GM23338 (cell line): ENCODE data around the gene TTBK2. TPM values are rescaled to one million over a fixed set of nuclear protein-coding genes. Genes with fewer than 3 reads are reported as not detected.

Source experiments
- ATAC-seq: fragments of 200-7000 bp; cut with Tn5 transposase; 3 replicates; pipeline ENCODE4 v1.9.1; 2020
- DNase-seq: peaks from one replicate; pipeline ENCODE4 v3.0.0-alpha.2; 2015; ENCODE audit warnings: low spot score
- H2AFZ ChIP-seq: fragments of 200-600 bp; sonication (generic); 2 replicates; pipeline ENCODE4 v1.8.0; 2016; ENCODE audit warnings: antibody characterized with exemption, mild to moderate bottlenecking, moderate library complexity
- H3F3A ChIP-seq: fragments of 200-600 bp; sonication (generic); replicated peaks from 2 replicates; pipeline ENCODE4 v1.8.0; 2017; ENCODE audit warnings: antibody characterized with exemption, mixed run types, low read depth
- H3K27ac ChIP-seq: fragments of 200-600 bp; sonication (generic); 2 replicates; pipeline ENCODE4 v1.6.1; 2016; ENCODE audit warnings: low read depth
- H3K27me3 ChIP-seq: fragments of 200-600 bp; sonication (generic); 2 replicates; pipeline ENCODE4 v1.8.0; 2016; ENCODE audit warnings: mild to moderate bottlenecking, mixed run types, moderate library complexity; ENCODE audit not compliant: insufficient read depth
- H3K36me3 ChIP-seq: fragments of 200-600 bp; sonication (generic); 2 replicates; pipeline ENCODE4 v1.8.0; 2016; ENCODE audit warnings: mild to moderate bottlenecking; ENCODE audit not compliant: insufficient read depth
- H3K4me1 ChIP-seq: fragments of 200-600 bp; sonication (generic); 2 replicates; pipeline ENCODE4 v1.8.0; 2016; ENCODE audit warnings: mild to moderate bottlenecking, moderate library complexity; ENCODE audit not compliant: insufficient read depth
- H3K4me2 ChIP-seq: fragments of 200-600 bp; sonication (generic); 2 replicates; pipeline ENCODE4 v1.7.1; 2017; ENCODE audit warnings: mixed run types
- H3K4me3 ChIP-seq: fragments of 200-600 bp; sonication (generic); 2 replicates; pipeline ENCODE4 v1.6.1; 2016; ENCODE audit warnings: mixed run types
- H3K79me2 ChIP-seq: fragments of 200-600 bp; sonication (generic); replicated peaks from 2 replicates; pipeline ENCODE4 v1.8.0; 2017; ENCODE audit warnings: mild to moderate bottlenecking; ENCODE audit not compliant: insufficient read depth
- H3K9me2 ChIP-seq: fragments of 200-600 bp; sonication (generic); 2 replicates; pipeline ENCODE4 v1.8.0; 2017; ENCODE audit not compliant: insufficient read depth
- H4K20me1 ChIP-seq: fragments of 200-600 bp; sonication (generic); replicated peaks from 2 replicates; pipeline ENCODE4 v1.8.0; 2017; ENCODE audit warnings: mild to moderate bottlenecking; ENCODE audit not compliant: insufficient read depth
- H3K27ac Mint-ChIP-seq: 2 replicates; pipeline ENCODE4 v1.8.0; 2020; ENCODE audit warnings: inconsistent platforms, mild to moderate bottlenecking, moderate library complexity, mixed read lengths
- H3K27me3 Mint-ChIP-seq: 3 replicates; pipeline ENCODE4 v1.8.0; 2022; ENCODE audit warnings: low read depth, mild to moderate bottlenecking, moderate library complexity, mixed read lengths, inconsistent platforms; ENCODE audit not compliant: insufficient read depth, poor library complexity
- H3K36me3 Mint-ChIP-seq: 3 replicates; pipeline ENCODE4 v1.8.0; 2021; ENCODE audit warnings: low read depth, mild to moderate bottlenecking, inconsistent platforms, moderate library complexity, mixed read lengths
- H3K4me1 Mint-ChIP-seq: 3 replicates; pipeline ENCODE4 v1.8.0; 2020; ENCODE audit warnings: mild to moderate bottlenecking, inconsistent platforms, mixed read lengths
- H3K4me3 Mint-ChIP-seq: 3 replicates; pipeline ENCODE4 v1.8.0; 2021; ENCODE audit warnings: moderate library complexity, mild to moderate bottlenecking, inconsistent platforms, mixed read lengths
- H3K9me3 Mint-ChIP-seq: 3 replicates; pipeline ENCODE4 v1.8.0; 2020; ENCODE audit warnings: moderate library complexity, mild to moderate bottlenecking, inconsistent platforms, mixed read lengths
- CREB1 ChIP-seq: fragments of 250-450 bp; sonication (Bioruptor Pico); IDR thresholded peaks from 2 replicates; pipeline ENCODE4 v1.5.0; 2020; ENCODE audit warnings: low read depth, mild to moderate bottlenecking, moderate library complexity
- CTCF ChIP-seq, 2 experiments: fragments of 200-600 bp in 1 of 2; sonication (generic) in 1 of 2; conservative IDR thresholded peaks; 2 replicates each; pipeline versions ENCODE4 v1.5.1 to v1.6.1; 2016 to 2017; ENCODE audit warnings: antibody characterized with exemption in 2 of 2, low read depth in 2 of 2, mild to moderate bottlenecking in 2 of 2, moderate library complexity in 1 of 2
- POLR2AphosphoS5 ChIP-seq: IDR thresholded peaks from 2 replicates; pipeline ENCODE4 v1.6.1; 2016; ENCODE audit warnings: antibody characterized with exemption, low read depth
- STAT1 ChIP-seq: IDR thresholded peaks from one replicate; pipeline ENCODE4 v1.6.1; 2016; ENCODE audit warnings: antibody characterized with exemption; ENCODE audit not compliant: unreplicated experiment
- ZNF114 ChIP-seq: fragments of 250-450 bp; sonication (Bioruptor Pico); IDR thresholded peaks from 2 replicates; pipeline ENCODE4 v1.5.0; 2020; ENCODE audit warnings: mild to moderate bottlenecking, moderate library complexity
- ZNF331 ChIP-seq: fragments of 250-450 bp; sonication (Bioruptor Pico); IDR thresholded peaks from 2 replicates; pipeline ENCODE4 v1.5.0; 2020; ENCODE audit warnings: low read depth, mild to moderate bottlenecking, moderate library complexity
- polyA plus RNA-seq: library from polyadenylated mRNA; unstranded; fragments of >200 nt; fragmentation: Nextera tagmentation; extraction: Ambion mirVana; gene quantifications from 2 replicates; pipeline ENCODE4 v1.2.1, GENCODE V29; 2016
- total RNA-seq: library from RNA; depleted of rRNA; stranded (reverse); fragments of >200 nt; shearing (Covaris generic); gene quantifications from 2 replicates; pipeline ENCODE4 v1.2.3, GENCODE V29; 2014
- TF ChIP-seq, protein P1 (sequence below): fragments of 250-450 bp; sonication (Bioruptor Pico); IDR thresholded peaks from 2 replicates; pipeline ENCODE4 v1.5.0; 2020; ENCODE audit warnings: mild to moderate bottlenecking, moderate library complexity
- TF ChIP-seq, protein P2 (sequence below): IDR thresholded peaks from 2 replicates; pipeline ENCODE4 v1.6.1; 2016; ENCODE audit warnings: antibody characterized with exemption

TTBK2 gene
- total and polyA plus RNA-seq, 2 experiments from 2014 or later: 5.8 to 15.9 TPM

GRCh38 chr15:42733027-42733426 is 187.6 kb downstream of the TTBK2 start:
- Histone ChIP-seq H3K9me2 (no peaks in the 10 kb centered on the region), H2AFZ (no peak overlapping the region), H3F3A (0 out of 2 replicates have a peak, but pooled peaks cover 4% of the 10 kb centered on the region), H3K36me3 (peaks cover 19% of the 10 kb centered on the region), H3K4me1 (peaks cover 6% of the 10 kb centered on the region; the same call in 1 of the 2 replicates), H3K27ac (no peak overlapping the region), H3K4me3 (no peak overlapping the region), H3K79me2 (0 out of 2 replicates have a peak, but pooled peaks cover 3% of the 10 kb centered on the region), H3K4me2 (no peak overlapping the region), H3K27me3 (no peaks in the 10 kb centered on the region), H4K20me1 (no peaks in the 10 kb centered on the region; the same call in none of the 2 replicates)
- no peak for ATAC-seq
- Mint-ChIP-seq H3K9me3 (no peaks in the 10 kb centered on the region), H3K27ac (no peak overlapping the region), H3K27me3 (peaks cover 6% of the 10 kb centered on the region), H3K4me3 (no peak overlapping the region), H3K36me3 (peaks cover 57% of the 10 kb centered on the region), H3K4me1 (peaks cover 29% of the 10 kb centered on the region)
- no peak for DNase-seq
- TF ChIP-seq CTCF (conservative IDR thresholded peaks at IDR 0.05; ENCODE audit: low read depth in 2 of 2) (no peak), ZNF331 (no peak), ZNF114 (no peak), STAT1 (no peak), CREB1 (CRISPR knock-in tag) (no peak), POLR2AphosphoS5 (no peak)
- TF ChIP-seq, protein P1, sequence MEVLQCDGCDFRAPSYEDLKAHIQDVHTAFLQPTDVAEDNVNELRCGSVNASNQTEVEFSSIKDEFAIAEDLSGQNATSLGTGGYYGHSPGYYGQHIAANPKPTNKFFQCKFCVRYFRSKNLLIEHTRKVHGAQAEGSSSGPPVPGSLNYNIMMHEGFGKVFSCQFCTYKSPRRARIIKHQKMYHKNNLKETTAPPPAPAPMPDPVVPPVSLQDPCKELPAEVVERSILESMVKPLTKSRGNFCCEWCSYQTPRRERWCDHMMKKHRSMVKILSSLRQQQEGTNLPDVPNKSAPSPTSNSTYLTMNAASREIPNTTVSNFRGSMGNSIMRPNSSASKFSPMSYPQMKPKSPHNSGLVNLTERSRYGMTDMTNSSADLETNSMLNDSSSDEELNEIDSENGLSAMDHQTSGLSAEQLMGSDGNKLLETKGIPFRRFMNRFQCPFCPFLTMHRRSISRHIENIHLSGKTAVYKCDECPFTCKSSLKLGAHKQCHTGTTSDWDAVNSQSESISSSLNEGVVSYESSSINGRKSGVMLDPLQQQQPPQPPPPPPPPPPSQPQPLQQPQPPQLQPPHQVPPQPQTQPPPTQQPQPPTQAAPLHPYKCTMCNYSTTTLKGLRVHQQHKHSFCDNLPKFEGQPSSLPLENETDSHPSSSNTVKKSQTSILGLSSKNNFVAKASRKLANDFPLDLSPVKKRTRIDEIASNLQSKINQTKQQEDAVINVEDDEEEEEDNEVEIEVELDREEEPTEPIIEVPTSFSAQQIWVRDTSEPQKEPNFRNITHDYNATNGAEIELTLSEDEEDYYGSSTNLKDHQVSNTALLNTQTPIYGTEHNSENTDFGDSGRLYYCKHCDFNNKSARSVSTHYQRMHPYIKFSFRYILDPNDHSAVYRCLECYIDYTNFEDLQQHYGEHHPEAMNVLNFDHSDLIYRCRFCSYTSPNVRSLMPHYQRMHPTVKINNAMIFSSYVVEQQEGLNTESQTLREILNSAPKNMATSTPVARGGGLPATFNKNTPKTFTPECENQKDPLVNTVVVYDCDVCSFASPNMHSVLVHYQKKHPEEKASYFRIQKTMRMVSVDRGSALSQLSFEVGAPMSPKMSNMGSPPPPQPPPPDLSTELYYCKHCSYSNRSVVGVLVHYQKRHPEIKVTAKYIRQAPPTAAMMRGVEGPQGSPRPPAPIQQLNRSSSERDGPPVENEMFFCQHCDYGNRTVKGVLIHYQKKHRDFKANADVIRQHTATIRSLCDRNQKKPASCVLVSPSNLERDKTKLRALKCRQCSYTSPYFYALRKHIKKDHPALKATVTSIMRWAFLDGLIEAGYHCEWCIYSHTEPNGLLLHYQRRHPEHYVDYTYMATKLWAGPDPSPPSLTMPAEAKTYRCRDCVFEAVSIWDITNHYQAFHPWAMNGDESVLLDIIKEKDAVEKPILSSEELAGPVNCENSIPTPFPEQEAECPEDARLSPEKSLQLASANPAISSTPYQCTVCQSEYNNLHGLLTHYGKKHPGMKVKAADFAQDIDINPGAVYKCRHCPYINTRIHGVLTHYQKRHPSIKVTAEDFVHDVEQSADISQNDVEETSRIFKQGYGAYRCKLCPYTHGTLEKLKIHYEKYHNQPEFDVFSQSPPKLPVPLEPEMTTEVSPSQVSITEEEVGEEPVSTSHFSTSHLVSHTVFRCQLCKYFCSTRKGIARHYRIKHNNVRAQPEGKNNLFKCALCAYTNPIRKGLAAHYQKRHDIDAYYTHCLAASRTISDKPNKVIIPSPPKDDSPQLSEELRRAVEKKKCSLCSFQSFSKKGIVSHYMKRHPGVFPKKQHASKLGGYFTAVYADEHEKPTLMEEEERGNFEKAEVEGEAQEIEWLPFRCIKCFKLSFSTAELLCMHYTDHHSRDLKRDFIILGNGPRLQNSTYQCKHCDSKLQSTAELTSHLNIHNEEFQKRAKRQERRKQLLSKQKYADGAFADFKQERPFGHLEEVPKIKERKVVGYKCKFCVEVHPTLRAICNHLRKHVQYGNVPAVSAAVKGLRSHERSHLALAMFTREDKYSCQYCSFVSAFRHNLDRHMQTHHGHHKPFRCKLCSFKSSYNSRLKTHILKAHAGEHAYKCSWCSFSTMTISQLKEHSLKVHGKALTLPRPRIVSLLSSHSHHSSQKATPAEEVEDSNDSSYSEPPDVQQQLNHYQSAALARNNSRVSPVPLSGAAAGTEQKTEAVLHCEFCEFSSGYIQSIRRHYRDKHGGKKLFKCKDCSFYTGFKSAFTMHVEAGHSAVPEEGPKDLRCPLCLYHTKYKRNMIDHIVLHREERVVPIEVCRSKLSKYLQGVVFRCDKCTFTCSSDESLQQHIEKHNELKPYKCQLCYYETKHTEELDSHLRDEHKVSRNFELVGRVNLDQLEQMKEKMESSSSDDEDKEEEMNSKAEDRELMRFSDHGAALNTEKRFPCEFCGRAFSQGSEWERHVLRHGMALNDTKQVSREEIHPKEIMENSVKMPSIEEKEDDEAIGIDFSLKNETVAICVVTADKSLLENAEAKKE: no peak
- TF ChIP-seq, protein P2, sequence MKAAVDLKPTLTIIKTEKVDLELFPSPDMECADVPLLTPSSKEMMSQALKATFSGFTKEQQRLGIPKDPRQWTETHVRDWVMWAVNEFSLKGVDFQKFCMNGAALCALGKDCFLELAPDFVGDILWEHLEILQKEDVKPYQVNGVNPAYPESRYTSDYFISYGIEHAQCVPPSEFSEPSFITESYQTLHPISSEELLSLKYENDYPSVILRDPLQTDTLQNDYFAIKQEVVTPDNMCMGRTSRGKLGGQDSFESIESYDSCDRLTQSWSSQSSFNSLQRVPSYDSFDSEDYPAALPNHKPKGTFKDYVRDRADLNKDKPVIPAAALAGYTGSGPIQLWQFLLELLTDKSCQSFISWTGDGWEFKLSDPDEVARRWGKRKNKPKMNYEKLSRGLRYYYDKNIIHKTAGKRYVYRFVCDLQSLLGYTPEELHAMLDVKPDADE: no peak
